HCT116 (cell line): ENCODE data around the gene MIEN1. TPM values are rescaled to one million over a fixed set of nuclear protein-coding genes. Genes with fewer than 3 reads are reported as not detected.

ENCODE experiments used
- ATAC-seq: fragments of 200-7000 bp; cut with Tn5 transposase; 2 replicates; pipeline ENCODE4 v1.9.1; 2020; ENCODE audit warnings: mild to moderate bottlenecking, moderate library complexity
- BruUV-seq: library from RNA; stranded (reverse); fragments of 400-500 nt; replicated peaks from 2 replicates; lab custom pipeline; 2021; lab: Mats Ljungman, UMichigan
- CTCF ChIA-PET: fragments of 300-600 bp; sonication (Branson Sonifier 250); formaldehyde crosslinking; loops from one replicate; lab custom pipeline; 2021; ENCODE audit warnings: antibody characterized with exemption; lab: Charles Lee
- POLR2A ChIA-PET: fragments of 300-600, 350-600 bp; sonication (Branson Sonifier 250); formaldehyde crosslinking; loops from one replicate; lab custom pipeline; 2021; ENCODE audit warnings: antibody characterized with exemption; lab: Charles Lee
- RAD21 ChIA-PET, 2 experiments: fragments of 300-600 bp; sonication (Branson Sonifier 250); formaldehyde crosslinking; loops; one replicate each; lab custom pipeline; 2023; ENCODE audit warnings: low total read pairs in 2 of 2; ENCODE audit not compliant: uncharacterized antibody in 2 of 2, unreplicated experiment in 2 of 2, low non-redundant PET in 1 of 2; lab: Charles Lee
- DNase-seq: peaks from one replicate; pipeline ENCODE4 v3.0.0-alpha.2; 2010; ENCODE audit warnings: low read depth, low spot score
- H2AFZ ChIP-seq: fragments of 200-600 bp; shearing (Covaris generic), sonication (generic); 2 replicates; pipeline ENCODE4 v1.6.1; 2017; ENCODE audit warnings: low read depth, mixed run types, mixed read lengths, antibody characterized with exemption, low read length; ENCODE audit not compliant: poor library complexity, severe bottlenecking
- H3K27ac ChIP-seq: 2 replicates; pipeline ENCODE4 v1.5.1; 2012; ENCODE audit warnings: low read depth, low read length
- H3K27me3 ChIP-seq: fragments of 200-600 bp; sonication (generic); 2 replicates; pipeline ENCODE4 v1.6.1; 2016; ENCODE audit warnings: mixed run types, low read length, mixed read lengths; ENCODE audit not compliant: insufficient read depth
- H3K36me3 ChIP-seq, 2 experiments: fragments of 200-500 bp in 1 of 2; fragments of 200-600 bp in 1 of 2; sonication (Bioruptor generic) in 1 of 2; sonication (generic) in 1 of 2; 2 replicates each; pipeline versions ENCODE4 v1.5.1 to v1.6.1; 2014 to 2016; ENCODE audit warnings: low read length in 2 of 2, inconsistent platforms in 1 of 2, mixed read lengths in 1 of 2, mixed run types in 1 of 2; ENCODE audit not compliant: insufficient read depth in 2 of 2, control insufficient read depth in 1 of 2
- H3K4me1 ChIP-seq, 2 experiments: fragments of 200-600 bp in 1 of 2; sonication (generic) in 1 of 2; 2 replicates each; pipeline versions ENCODE4 v1.5.1 to v1.6.1; 2012 to 2017; ENCODE audit warnings: low read length in 2 of 2, inconsistent platforms in 1 of 2, mild to moderate bottlenecking in 1 of 2, mixed read lengths in 1 of 2, mixed run types in 1 of 2, moderate library complexity in 1 of 2; ENCODE audit not compliant: insufficient read depth in 2 of 2, control insufficient read depth in 1 of 2
- H3K4me2 ChIP-seq: fragments of 200-600 bp; sonication (generic); 2 replicates; pipeline ENCODE4 v1.6.1; 2017; ENCODE audit warnings: mixed run types, low read length, mixed read lengths
- H3K4me3 ChIP-seq, 2 experiments: fragments of 200-600 bp in 1 of 2; sonication (generic) in 1 of 2; replicated peaks in 1 of 2; 2 replicates each; pipeline ENCODE4 v1.5.1; 2011 to 2016; ENCODE audit warnings: low read length in 2 of 2, control low read depth in 1 of 2, low read depth in 1 of 2, mild to moderate bottlenecking in 1 of 2, mixed read lengths in 1 of 2, mixed run types in 1 of 2
- H3K79me2 ChIP-seq: fragments of 200-600 bp; sonication (generic); 2 replicates; pipeline ENCODE4 v1.6.1; 2017; ENCODE audit warnings: mild to moderate bottlenecking, mixed run types, low read length, moderate library complexity, mixed read lengths; ENCODE audit not compliant: insufficient read depth
- H3K9ac ChIP-seq: fragments of 200-600 bp; sonication (generic); 2 replicates; pipeline ENCODE4 v1.6.1; 2016; ENCODE audit warnings: low read length, mixed read lengths
- H3K9me2 ChIP-seq: fragments of 200-600 bp; sonication (generic), shearing (Covaris generic); 2 replicates; pipeline ENCODE4 v1.6.1; 2017; ENCODE audit warnings: mixed run types, mild to moderate bottlenecking, moderate library complexity; ENCODE audit not compliant: insufficient read depth
- H3K9me3 ChIP-seq, 2 experiments: fragments of 200-500 bp in 1 of 2; fragments of 200-600 bp in 1 of 2; sonication (Bioruptor generic) in 1 of 2; sonication (generic) in 1 of 2; 2 replicates each; pipeline ENCODE4 v1.6.1; 2014 to 2017; ENCODE audit warnings: low read length in 2 of 2, mixed read lengths in 2 of 2, inconsistent platforms in 1 of 2, low read depth in 1 of 2, mild to moderate bottlenecking in 1 of 2, mixed run types in 1 of 2, moderate library complexity in 1 of 2; ENCODE audit not compliant: control insufficient read depth in 1 of 2, insufficient read depth in 1 of 2
- H4K20me1 ChIP-seq: fragments of 200-600 bp; sonication (generic), shearing (Covaris generic); 2 replicates; pipeline ENCODE4 v1.6.1; 2017; ENCODE audit warnings: mixed run types, mild to moderate bottlenecking, moderate library complexity; ENCODE audit not compliant: insufficient read depth
- FOSL1 ChIP-seq: IDR thresholded peaks from 2 replicates; pipeline ENCODE4 v1.6.1; 2012; ENCODE audit warnings: low read depth
- POLR2AphosphoS5 ChIP-seq: IDR thresholded peaks from 2 replicates; pipeline ENCODE4 v1.6.1; 2011; ENCODE audit warnings: mild to moderate bottlenecking, low read depth, low read length, moderate library complexity
- RAD21 ChIP-seq: IDR thresholded peaks from 2 replicates; pipeline ENCODE4 v1.6.1; 2012; ENCODE audit warnings: low read depth, mild to moderate bottlenecking
- SIN3A ChIP-seq: IDR thresholded peaks from 2 replicates; pipeline ENCODE4 v1.6.1; 2012; ENCODE audit warnings: low read depth
- SP1 ChIP-seq: IDR thresholded peaks from 2 replicates; pipeline ENCODE4 v1.6.1; 2012; ENCODE audit warnings: low read depth
- TCF7L2 ChIP-seq: IDR thresholded peaks from 2 replicates; pipeline ENCODE4 v1.7.0; 2011; ENCODE audit warnings: borderline replicate concordance, inconsistent platforms; ENCODE audit not compliant: insufficient read depth, insufficient read length; ENCODE audit errors: extremely low read depth
- YY1 ChIP-seq: IDR thresholded peaks from 2 replicates; pipeline ENCODE4 v1.6.1; 2011; ENCODE audit warnings: low read length, low read depth, moderate library complexity, mild to moderate bottlenecking; ENCODE audit not compliant: insufficient replicate concordance; ENCODE audit errors: extremely low read depth
- ZFX ChIP-seq: fragments of 450-650 bp; IDR thresholded peaks from 2 replicates; pipeline ENCODE4 v1.6.1; 2017
- ZNF274 ChIP-seq: fragments of 200-500 bp; sonication (Bioruptor generic); IDR thresholded peaks from 2 replicates; pipeline ENCODE4 v1.6.1; 2014; ENCODE audit warnings: mild to moderate bottlenecking, low read depth, low read length, inconsistent platforms
- intact Hi-C: fragments of 100-400 bp; cut with micrococcal nuclease; formaldehyde crosslinking; loops from 2 replicates; pipeline ENCODE4 v1.10.0; 2022
- total RNA-seq: library from RNA; stranded (reverse); gene quantifications from one replicate; pipeline ENCODE4 v1.2.1, GENCODE V29; 2021; ENCODE audit not compliant: unreplicated experiment
- TF ChIP-seq, protein P1 (sequence below): IDR thresholded peaks from 2 replicates; pipeline ENCODE4 v1.6.1; 2012
- TF ChIP-seq, protein P2 (sequence below), 3 experiments: fragments of 200-600 bp in 1 of 3; sonication (generic) in 1 of 3; IDR thresholded peaks in 2 of 3; conservative IDR thresholded peaks in 1 of 3; 2 replicates each; pipeline ENCODE4 v1.5.1; 2012 to 2017; ENCODE audit warnings: low read depth in 2 of 3, low read length in 2 of 3, antibody characterized with exemption in 1 of 3, borderline replicate concordance in 1 of 3, control low read depth in 1 of 3, mild to moderate bottlenecking in 1 of 3, mixed read lengths in 1 of 3, mixed run types in 1 of 3, moderate library complexity in 1 of 3; ENCODE audit not compliant: insufficient read depth in 1 of 3

The MIEN1 gene
- total RNA-seq, 1 experiment from 2014 or later = 73.9 TPM

DNA sequence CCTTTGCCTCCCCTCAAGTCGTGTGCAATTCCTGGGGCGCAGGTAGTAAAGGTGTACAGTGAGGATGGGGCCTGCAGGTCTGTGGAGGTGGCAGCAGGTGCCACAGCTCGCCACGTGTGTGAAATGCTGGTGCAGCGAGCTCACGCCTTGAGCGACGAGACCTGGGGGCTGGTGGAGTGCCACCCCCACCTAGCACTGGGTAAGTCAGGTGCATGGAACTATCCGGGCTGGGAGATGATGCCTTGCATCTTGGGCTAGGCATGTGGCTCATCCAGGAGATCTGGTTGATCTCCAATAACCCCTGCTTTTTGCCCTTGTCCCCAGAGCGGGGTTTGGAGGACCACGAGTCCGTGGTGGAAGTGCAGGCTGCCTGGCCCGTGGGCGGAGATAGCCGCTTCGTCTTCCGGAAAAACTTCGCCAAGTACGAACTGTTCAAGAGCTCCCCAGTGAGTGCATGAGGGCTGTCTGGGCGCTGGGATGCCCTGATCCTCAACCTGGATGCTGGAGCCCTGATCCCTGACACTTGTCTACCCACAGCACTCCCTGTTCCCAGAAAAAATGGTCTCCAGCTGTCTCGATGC is 12.6 kb upstream of the MIEN1 start:
- DNase-seq (no peak), ATAC-seq (no peak)
- intact Hi-C loops = no loop called here
- Histone ChIP-seq H2AFZ (no peak overlapping the region), H3K9me3 (no peaks in the 10 kb centered on the region), H4K20me1 (no peaks in the 10 kb centered on the region), H3K9ac (no peak overlapping the region), H3K27ac (no peak overlapping the region), H3K36me3 (peaks cover 11 to 13% of the 10 kb centered on the region in 2 experiments; a peak in 2 of 4 replicates), H3K9me2 (no peaks in the 10 kb centered on the region), H3K4me2 (no peak overlapping the region), H3K27me3 (no peaks in the 10 kb centered on the region), H3K4me3 (no peak overlapping the region), H3K79me2 (peaks cover 22% of the 10 kb centered on the region; the same call in 1 of the 2 replicates), H3K4me1 (peaks cover 19 to 36% of the 10 kb centered on the region in 2 experiments)
- TF ChIP-seq ZNF274 (no peak), FOSL1 (no peak), SIN3A (no peak), ZFX (no peak), POLR2AphosphoS5 (no peak), TCF7L2 (no peak), YY1 (no peak)
- ChIA-PET RAD21 (no interaction called here), CTCF (no interaction called here), POLR2A (no interaction called here)
- no TSS peak for BruUV-seq

DNA sequence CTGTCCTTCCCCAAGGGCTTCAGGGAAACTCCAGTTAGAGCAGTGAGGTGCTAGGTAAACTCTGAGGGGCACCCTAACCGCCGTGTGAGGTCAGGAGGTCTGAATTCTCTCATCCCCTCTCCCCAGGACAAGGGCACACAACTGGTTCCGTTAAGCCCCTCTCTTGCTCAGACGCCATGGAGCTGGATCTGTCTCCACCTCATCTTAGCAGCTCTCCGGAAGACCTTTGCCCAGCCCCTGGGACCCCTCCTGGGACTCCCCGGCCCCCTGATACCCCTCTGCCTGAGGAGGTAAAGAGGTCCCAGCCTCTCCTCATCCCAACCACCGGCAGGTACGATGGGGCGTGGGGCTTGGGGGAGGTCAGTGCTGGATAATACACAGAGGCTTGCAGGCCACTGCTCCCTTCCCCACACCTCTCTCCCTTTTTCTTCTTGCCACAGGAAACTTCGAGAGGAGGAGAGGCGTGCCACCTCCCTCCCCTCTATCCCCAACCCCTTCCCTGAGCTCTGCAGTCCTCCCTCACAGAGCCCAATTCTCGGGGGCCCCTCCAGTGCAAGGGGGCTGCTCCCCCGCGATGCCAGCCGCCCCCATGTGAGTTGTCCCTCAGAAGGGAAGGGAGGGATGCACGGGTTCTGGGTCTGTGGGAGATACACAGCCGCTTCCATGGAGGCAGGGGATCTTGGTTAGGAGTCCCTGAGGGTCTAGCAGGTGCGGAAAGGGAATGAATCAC is 12.0 kb upstream of the MIEN1 start:
- Histone ChIP-seq H3K9me3 (no peaks in the 10 kb centered on the region), H3K4me1 (peaks cover 19 to 41% of the 10 kb centered on the region in 2 experiments), H3K4me3 (no peak overlapping the region)
- intact Hi-C loops = no loop called here
- no peak for ATAC-seq
- no TSS peak for BruUV-seq
- TF ChIP-seq, protein P1, sequence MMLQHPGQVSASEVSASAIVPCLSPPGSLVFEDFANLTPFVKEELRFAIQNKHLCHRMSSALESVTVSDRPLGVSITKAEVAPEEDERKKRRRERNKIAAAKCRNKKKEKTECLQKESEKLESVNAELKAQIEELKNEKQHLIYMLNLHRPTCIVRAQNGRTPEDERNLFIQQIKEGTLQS = no peak
- no peak for TF ChIP-seq RAD21
- no peak for TF ChIP-seq YY1
- TF ChIP-seq SP1 = no peak
- TF ChIP-seq, protein P2, sequence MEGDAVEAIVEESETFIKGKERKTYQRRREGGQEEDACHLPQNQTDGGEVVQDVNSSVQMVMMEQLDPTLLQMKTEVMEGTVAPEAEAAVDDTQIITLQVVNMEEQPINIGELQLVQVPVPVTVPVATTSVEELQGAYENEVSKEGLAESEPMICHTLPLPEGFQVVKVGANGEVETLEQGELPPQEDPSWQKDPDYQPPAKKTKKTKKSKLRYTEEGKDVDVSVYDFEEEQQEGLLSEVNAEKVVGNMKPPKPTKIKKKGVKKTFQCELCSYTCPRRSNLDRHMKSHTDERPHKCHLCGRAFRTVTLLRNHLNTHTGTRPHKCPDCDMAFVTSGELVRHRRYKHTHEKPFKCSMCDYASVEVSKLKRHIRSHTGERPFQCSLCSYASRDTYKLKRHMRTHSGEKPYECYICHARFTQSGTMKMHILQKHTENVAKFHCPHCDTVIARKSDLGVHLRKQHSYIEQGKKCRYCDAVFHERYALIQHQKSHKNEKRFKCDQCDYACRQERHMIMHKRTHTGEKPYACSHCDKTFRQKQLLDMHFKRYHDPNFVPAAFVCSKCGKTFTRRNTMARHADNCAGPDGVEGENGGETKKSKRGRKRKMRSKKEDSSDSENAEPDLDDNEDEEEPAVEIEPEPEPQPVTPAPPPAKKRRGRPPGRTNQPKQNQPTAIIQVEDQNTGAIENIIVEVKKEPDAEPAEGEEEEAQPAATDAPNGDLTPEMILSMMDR (IDR thresholded peaks at IDR 0.05 in 2 of 3, conservative IDR thresholded peaks at IDR 0.05 in 1 of 3; ENCODE audit: borderline replicate concordance in 1 of 3, insufficient read depth in 1 of 3, low read depth in 2 of 3, low read length in 2 of 3) = no peak
- no peak for TF ChIP-seq ZFX
- TF ChIP-seq, all 23 proteins: peak for 0
- ChIA-PET POLR2A (no interaction called here), CTCF (no interaction called here), RAD21 (no interaction called here)
- no peak for DNase-seq
- H3K4me2 ChIP-seq = no peak overlapping the region
- no peak overlapping the region for H2AFZ ChIP-seq
- no peaks in the 10 kb centered on the region for H4K20me1 ChIP-seq
- H3K27me3 ChIP-seq = no peaks in the 10 kb centered on the region
- H3K36me3 ChIP-seq = peaks cover 11 to 13% of the 10 kb centered on the region in 2 experiments; a peak in 2 of 4 replicates
- no peak overlapping the region for H3K27ac ChIP-seq
- H3K9me2 ChIP-seq = no peaks in the 10 kb centered on the region
- H3K79me2 ChIP-seq = peaks cover 22% of the 10 kb centered on the region; the same call in 1 of the 2 replicates
- H3K9ac ChIP-seq = no peak overlapping the region
